AG04449 (cell line): Measurements from ENCODE around the gene OR12D3.

Experiments
- CTCF ChIA-PET: fragments of 350-600 bp; formaldehyde crosslinking; extraction: SDS; loops from one replicate; lab custom pipeline; 2021; ENCODE audit warnings: antibody characterized with exemption; lab: Yijun Ruan, JAX
- POLR2A ChIA-PET: fragments of 400-600, 350-600 bp; formaldehyde crosslinking; extraction: SDS; loops from one replicate; lab custom pipeline; 2020; ENCODE audit warnings: antibody characterized with exemption, inconsistent platforms; lab: Yijun Ruan, JAX
- DNase-seq: peaks from one replicate; pipeline ENCODE4 v3.0.0-alpha.2; 2010; ENCODE audit warnings: low read depth, low spot score
- H3K4me3 ChIP-seq: 2 replicates; pipeline ENCODE4 v1.5.1; 2011; ENCODE audit warnings: low read depth, mild to moderate bottlenecking, control low read depth, low read length
- CTCF ChIP-seq: IDR thresholded peaks from one replicate; pipeline ENCODE4 v1.5.1; 2011; ENCODE audit warnings: mild to moderate bottlenecking, moderate library complexity, low read length, control low read depth, inconsistent platforms; ENCODE audit not compliant: insufficient read depth; ENCODE audit errors: missing control alignments

Gene OR12D3

DNA sequence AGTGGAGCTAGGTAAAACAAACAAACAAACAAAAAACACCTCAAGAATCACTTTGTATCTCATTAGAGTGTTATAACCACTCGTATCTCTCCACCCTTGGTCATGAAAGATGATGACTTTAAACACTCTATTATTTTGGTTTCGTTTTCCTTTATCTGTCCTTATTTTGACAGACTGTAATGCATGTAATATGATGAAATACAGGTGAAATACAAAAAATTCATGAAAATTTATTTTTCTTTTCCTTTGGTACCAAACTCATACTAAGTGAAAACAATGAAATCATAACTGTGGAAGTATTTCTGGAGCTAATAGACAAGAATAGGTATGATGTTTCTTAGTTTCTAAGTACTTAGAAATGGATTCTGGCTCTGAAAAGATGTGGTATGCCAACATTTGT is 24.4 kb upstream of the OR12D3 start:
- TF ChIP-seq CTCF, result no peak
- no peak overlapping the region for H3K4me3 ChIP-seq
- ChIA-PET POLR2A (no interaction called here), CTCF (no interaction called here)
- no peak for DNase-seq

DNA sequence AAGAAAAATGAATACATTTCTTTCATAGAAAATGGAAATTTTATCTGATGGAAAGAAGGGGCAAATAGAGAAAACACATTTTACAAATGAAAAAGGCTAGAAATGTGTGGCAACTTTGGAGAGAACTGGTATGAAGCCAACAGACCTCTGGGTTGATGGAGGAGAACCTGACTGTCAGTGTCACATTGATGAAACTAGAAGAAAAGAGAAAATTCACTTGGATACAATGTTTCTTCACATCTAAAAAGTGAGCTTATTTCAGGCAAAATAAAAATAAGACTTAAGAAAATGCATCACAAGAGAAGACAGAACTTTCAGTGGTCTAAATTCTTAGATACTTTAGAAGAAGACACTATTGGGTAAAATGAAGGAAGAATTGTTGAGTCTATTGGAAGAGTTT is 20.2 kb upstream of the OR12D3 start, which contains the start of gene OR12D2:
Gene OR12D2 (plus strand): TSS at position 301 of the 400 bp plus-strand sequence. CDS start 1,069 bp downstream, outside the sequence.
- POLR2A ChIA-PET, result no interaction called here
- H3K4me3 ChIP-seq, result no peak within 1 kb of the TSS
- no peak for DNase-seq
- CTCF ChIA-PET, result no interaction called here
- TF ChIP-seq CTCF, result no peak

DNA sequence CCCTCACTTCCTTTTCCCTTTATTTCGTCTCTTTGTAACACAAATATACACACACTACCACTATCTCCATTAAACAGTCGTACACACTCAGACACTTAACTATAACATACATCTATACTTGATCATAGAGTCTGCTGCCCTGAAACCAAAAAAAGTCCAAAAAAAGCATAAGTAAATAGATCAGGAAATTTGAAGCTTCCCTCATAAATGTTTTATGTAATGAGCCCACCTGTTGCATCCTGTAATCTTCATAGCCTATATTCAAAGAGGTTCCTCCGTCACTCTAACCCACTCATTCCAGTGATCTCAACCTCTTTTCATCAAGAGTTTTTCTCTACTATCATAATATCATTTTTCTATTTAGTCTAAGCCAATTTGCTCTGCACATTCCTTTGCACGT is 13.4 kb upstream of the OR12D3 start:
- no peak overlapping the region for H3K4me3 ChIP-seq
- no peak for DNase-seq
- TF ChIP-seq CTCF, result no peak
- CTCF ChIA-PET, result no interaction called here
- POLR2A ChIA-PET, result no interaction called here

DNA sequence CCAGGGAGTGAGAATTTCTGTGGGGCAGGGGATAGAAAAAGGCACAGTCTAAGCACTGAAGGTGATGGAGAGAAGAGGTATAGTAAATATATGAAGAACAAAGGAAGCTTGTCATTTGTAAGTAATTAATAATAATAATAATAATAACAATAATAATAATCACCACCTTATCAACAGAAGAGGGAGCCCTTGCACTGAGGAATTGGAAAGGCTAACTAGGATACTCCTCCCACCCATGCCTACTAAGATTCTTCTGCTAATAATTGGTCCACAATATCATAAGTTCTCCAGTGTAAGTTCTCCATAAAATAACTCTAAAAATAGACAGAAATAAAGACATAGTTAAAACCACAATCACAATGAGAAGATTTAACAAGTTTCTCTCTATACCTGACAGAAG is 912 bp upstream of the OR12D3 start:
- no peak for TF ChIP-seq CTCF
- DNase-seq, result no peak
- POLR2A ChIA-PET, result no interaction called here
- H3K4me3 ChIP-seq, result no peak overlapping the region
- CTCF ChIA-PET, result no interaction called here

GRCh38 chr6:29368765-29369164 is 6.3 kb downstream of the OR12D3 start, which contains the start of gene OR5V1:
Gene OR5V1, minus strand, starts transcription at chr6:29368865. Its CDS starts 12,670 bp downstream, at chr6:29356195.
- CTCF ChIA-PET, result no interaction called here
- POLR2A ChIA-PET, result no interaction called here
- no peak for TF ChIP-seq CTCF
- DNase-seq, result no peak
- no peak within 1 kb of the TSS for H3K4me3 ChIP-seq

DNA sequence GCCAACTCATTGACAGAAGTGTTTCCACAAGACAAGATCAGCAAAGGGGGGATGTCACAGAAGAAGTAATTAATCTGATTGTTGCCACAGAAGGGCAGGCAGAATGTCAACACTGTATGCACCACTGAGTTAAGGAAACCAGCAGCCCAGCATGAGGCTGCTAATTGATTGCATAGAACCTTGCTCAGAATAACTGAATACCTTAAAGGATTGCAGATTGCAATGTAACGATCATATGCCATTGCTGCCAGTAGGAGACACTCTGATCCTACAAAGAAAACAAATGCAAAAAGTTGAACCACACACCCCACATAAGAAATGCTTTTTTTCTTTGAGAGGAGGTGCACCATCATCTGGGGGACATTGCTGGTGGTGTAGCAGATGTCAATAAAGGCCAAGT is 19.5 kb downstream of the OR12D3 start:
- H3K4me3 ChIP-seq, result no peak overlapping the region
- DNase-seq, result no peak
- ChIA-PET CTCF (no interaction called here), POLR2A (no interaction called here)
- TF ChIP-seq CTCF, result no peak
